HEK293T (cell line): Measurements from ENCODE around the gene TRIM77.
"Not testable (repeated sequence)": the region's sequence is repeated elsewhere in the genome, so short reads cannot be mapped to it uniquely, and the experiment has no call there.

Experiments
- BHLHE40 ChIP-seq: fragments of 450-650 bp; IDR thresholded peaks from 2 replicates; pipeline ENCODE4 v1.6.1; 2016; ENCODE audit warnings: mild to moderate bottlenecking, moderate library complexity, borderline replicate concordance
- CTBP1 ChIP-seq: fragments of 450-650 bp; IDR thresholded peaks from 2 replicates; pipeline ENCODE4 v1.6.1; 2016; ENCODE audit warnings: borderline replicate concordance
- ELF4 ChIP-seq: fragments of 450-650 bp; IDR thresholded peaks from 2 replicates; pipeline ENCODE4 v1.6.1; 2017; ENCODE audit warnings: antibody characterized with exemption
- FOXA1 ChIP-seq: fragments of 450-650 bp; IDR thresholded peaks from 2 replicates; pipeline ENCODE4 v1.6.1; 2016; ENCODE audit warnings: mild to moderate bottlenecking
- FOXK2 ChIP-seq: fragments of 450-650 bp; IDR thresholded peaks from 2 replicates; pipeline ENCODE4 v1.6.1; 2016; ENCODE audit warnings: mild to moderate bottlenecking
- FOXM1 ChIP-seq: fragments of 450-650 bp; IDR thresholded peaks from 2 replicates; pipeline ENCODE4 v1.6.1; 2017; ENCODE audit warnings: mild to moderate bottlenecking, borderline replicate concordance
- L3MBTL2 ChIP-seq: fragments of 450-650 bp; conservative IDR thresholded peaks from 2 replicates; pipeline ENCODE4 v1.6.1; 2016; ENCODE audit warnings: mild to moderate bottlenecking
- LEF1 ChIP-seq: fragments of 450-650 bp; IDR thresholded peaks from 2 replicates; pipeline ENCODE4 v1.6.1; 2017; ENCODE audit warnings: mild to moderate bottlenecking, borderline replicate concordance
- NFRKB ChIP-seq: fragments of 450-650 bp; IDR thresholded peaks from 2 replicates; pipeline ENCODE4 v1.6.1; 2016; ENCODE audit warnings: mild to moderate bottlenecking, moderate library complexity
- SP1 ChIP-seq: fragments of 450-650 bp; IDR thresholded peaks from 2 replicates; pipeline ENCODE4 v1.6.1; 2017
- TARDBP ChIP-seq: fragments of 450-650 bp; IDR thresholded peaks from 2 replicates; pipeline ENCODE4 v1.6.1; 2016
- ZNF384 ChIP-seq: fragments of 450-650 bp; IDR thresholded peaks from 2 replicates; pipeline ENCODE4 v1.6.1; 2016
- TF ChIP-seq, protein P1 (sequence below): fragments of 450-650 bp; IDR thresholded peaks from 2 replicates; pipeline ENCODE4 v1.6.1; 2016

- TF ChIP-seq CTBP1, L3MBTL2, FOXM1, BHLHE40, SP1, ELF4, LEF1, TARDBP, ZNF384, FOXK2, FOXA1, NFRKB: not testable (repeated sequence)
- TF ChIP-seq, protein P1, sequence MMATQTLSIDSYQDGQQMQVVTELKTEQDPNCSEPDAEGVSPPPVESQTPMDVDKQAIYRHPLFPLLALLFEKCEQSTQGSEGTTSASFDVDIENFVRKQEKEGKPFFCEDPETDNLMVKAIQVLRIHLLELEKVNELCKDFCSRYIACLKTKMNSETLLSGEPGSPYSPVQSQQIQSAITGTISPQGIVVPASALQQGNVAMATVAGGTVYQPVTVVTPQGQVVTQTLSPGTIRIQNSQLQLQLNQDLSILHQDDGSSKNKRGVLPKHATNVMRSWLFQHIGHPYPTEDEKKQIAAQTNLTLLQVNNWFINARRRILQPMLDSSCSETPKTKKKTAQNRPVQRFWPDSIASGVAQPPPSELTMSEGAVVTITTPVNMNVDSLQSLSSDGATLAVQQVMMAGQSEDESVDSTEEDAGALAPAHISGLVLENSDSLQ: not testable (repeated sequence)
These were observed 3.0 kb upstream of the TRIM77 start for GRCh38 chr11:89707080-89707479.
